Ramos (cell line): ENCODE measurements around the gene RIMKLB.
"Not testable (repeated sequence)": the region's sequence is repeated elsewhere in the genome, so short reads cannot be mapped to it uniquely, and the experiment has no call there.

Experiments used
- in situ Hi-C: fragments of 300-500 bp; cut with MboI; formaldehyde crosslinking; loops from one replicate; pipeline ENCODE4 v1.14.3; 2022; ENCODE audit warnings: low sequenced_read_pairs; ENCODE audit not compliant: unreplicated experiment

Gene RIMKLB

GRCh38 chr12:8762701-8763100 is 64.9 kb downstream of the RIMKLB start:
- in situ Hi-C loops = not testable (repeated sequence)

DNA sequence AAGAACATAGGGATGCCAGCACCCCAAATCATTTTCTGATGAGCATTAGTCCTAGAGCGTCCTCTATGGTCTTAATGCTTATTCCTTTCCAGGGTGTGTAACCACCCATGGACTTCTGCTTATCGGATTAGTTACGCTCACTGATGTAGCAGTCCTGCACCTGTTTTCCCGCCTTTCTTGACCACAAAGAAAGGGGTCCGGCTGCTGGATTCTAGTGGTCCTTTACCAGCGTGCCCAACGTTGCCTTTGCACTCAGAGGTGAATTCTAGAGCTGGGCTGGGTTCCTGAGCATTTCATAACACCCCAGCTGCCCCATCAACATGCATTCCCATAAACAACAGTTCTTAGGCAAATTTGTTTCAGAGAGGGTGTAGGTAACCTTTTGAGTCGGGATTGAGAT is 68.3 kb downstream of the RIMKLB start:
- in situ Hi-C loops = not testable (repeated sequence)

DNA sequence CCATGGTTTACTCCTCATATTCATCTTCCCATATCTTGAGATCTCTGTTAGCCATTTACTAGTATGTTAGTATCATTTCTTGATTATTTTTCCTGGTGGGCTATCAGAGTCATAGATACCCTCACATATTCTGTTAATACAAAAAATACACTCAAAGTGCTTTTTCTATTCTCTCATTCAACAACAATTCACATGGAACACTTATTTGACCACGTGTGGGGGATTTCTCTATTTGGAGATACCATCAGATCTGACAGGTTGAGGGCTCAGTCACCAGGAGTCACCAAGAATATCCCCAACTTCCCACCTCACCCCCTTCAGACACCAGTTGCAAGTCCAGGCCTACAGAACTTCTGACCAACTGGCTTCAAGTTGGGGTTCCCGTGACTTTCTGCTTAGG is 72.7 kb downstream of the RIMKLB start:
- in situ Hi-C loops = no loop called here

GRCh38 chr12:8771072-8771471 is 73.3 kb downstream of the RIMKLB start:
- in situ Hi-C loops = no loop called here

DNA sequence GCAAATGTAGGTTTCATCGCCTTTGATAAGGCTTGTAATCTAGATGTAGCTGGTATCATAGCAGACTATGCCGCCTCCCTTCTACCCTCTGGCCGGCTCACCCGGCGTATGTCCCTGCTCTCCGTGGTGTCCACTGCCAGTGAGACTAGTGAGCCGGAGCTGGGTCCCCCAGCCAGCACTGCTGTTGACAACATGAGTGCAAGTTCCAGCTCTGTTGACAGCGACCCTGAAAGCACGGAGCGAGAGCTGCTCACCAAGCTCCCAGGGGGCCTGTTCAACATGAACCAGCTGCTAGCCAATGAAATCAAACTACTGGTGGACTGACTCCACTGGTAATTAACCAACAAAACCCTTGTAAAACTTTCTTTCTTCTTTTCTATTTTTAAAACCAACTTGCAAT is 75.7 kb downstream of the RIMKLB start:
- in situ Hi-C loops = no loop called here

GRCh38 chr12:8779281-8779680 is 81.5 kb downstream of the RIMKLB start:
- in situ Hi-C loops = no loop called here

GRCh38 chr12:8779862-8780261 is 82.1 kb downstream of the RIMKLB start:
- in situ Hi-C loops = no loop called here

- in situ Hi-C loops = no loop called here
Measured at GRCh38 chr12:8780389-8780788, 82.6 kb downstream of the RIMKLB start.

DNA sequence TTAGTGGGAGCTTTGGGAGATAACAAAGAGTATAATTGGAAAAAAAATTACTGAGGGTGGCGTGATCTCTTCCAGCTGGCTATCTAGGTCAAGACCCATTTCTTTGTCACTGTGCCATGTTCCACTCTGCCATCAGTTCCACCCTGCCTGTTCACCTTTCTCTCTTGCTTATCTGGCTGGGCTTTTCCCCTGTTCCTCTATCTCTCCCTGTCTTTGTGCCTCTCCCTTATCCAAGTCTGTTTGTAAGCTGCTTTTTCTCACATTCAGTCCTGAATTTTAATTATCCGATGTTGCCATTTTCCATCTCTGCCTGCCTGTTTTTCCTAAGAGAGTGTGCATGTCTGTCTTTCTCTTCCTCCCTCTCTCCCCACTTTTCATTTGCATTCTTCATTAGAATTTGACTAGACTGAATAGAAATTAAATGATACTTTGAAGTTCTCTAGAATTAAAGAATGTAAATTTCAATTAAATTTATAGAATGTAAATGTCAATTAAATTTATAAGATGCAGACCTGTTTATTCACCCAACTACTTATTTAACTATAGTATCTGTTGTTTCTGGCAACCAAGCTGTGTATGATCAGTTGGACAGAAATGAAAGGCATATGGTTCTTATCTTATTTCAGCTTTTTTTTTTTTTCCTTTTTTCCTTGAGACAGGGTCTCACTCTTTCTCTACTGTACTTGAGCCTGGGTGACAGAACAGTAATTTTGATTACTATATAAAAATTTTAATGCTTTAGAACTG is 83.8 kb downstream of the RIMKLB start:
- in situ Hi-C loops = no loop called here

- in situ Hi-C loops = no loop called here
Measured at GRCh38 chr12:8784290-8784888, 86.6 kb downstream of the RIMKLB start.

GRCh38 chr12:8785499-8785898 is 87.7 kb downstream of the RIMKLB start:
- in situ Hi-C loops = no loop called here

DNA sequence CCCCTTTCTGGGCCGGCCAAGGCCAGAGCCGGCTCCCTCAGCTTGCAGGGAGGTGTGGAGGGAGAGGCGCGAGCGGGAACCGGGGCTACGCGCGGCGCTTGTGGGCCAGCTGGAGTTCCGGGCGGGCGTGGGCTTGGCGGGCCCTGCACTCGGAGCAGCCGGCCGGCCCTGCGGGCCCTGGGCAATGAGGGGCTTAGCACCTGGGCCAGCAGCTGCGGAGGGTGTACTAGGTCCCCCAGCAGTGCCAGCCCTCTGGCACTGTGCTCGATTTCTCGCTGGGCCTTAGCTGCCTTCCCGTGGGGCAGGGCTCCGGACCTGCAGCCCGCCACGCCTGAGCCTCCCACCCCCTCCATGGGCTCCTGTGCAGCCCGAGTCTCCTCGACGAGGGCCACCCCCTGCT is 89.4 kb downstream of the RIMKLB start:
- in situ Hi-C loops = not testable (repeated sequence)

- in situ Hi-C loops = not testable (repeated sequence)
Measured at GRCh38 chr12:8788706-8789105, 90.9 kb downstream of the RIMKLB start.

- in situ Hi-C loops = not testable (repeated sequence)
Measured at GRCh38 chr12:8789341-8790013, 91.7 kb downstream of the RIMKLB start.

GRCh38 chr12:8793226-8793625 is 95.4 kb downstream of the RIMKLB start:
- in situ Hi-C loops = not testable (repeated sequence)

DNA sequence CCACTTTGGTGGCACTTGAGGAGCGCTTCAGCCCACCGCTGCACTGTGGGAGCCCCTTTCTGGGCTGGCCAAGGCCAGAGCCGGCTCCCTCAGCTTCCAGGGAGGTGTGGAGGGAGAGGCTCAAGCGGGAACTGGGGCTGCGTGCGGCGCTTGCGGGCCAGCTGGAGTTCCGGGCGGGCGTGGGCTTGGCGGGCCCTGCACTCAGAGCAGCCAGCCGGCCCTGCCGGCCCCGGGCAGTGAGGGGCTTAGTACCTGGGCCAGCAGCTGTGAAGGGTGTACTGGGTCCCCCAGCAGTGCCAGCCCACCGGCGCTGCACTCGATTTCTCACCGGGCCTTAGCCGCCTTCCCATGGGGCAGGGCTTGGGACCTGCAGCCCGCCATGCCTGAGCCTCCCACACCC is 96.8 kb downstream of the RIMKLB start:
- in situ Hi-C loops = not testable (repeated sequence)

- in situ Hi-C loops = no loop called here
Measured at GRCh38 chr12:8796831-8797626, 99.2 kb downstream of the RIMKLB start.

DNA sequence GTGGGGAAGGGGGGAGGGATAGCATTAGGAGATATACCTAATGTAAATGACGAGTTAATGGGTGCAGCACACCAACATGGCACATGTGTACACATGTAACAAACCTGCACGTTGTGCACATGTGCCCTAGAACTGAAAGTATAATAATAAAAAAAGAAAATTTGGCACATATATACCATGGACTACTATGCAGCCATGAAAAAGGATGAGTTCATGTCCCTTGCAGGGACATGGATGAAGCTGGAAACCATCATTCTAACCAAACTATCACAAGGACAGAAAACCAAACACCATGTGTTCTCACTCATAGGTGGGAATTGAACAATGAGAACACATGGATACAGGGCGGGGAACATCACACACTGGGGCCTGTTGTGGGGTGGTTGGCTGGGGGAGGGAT is 103.4 kb downstream of the RIMKLB start:
- in situ Hi-C loops = not testable (repeated sequence)

DNA sequence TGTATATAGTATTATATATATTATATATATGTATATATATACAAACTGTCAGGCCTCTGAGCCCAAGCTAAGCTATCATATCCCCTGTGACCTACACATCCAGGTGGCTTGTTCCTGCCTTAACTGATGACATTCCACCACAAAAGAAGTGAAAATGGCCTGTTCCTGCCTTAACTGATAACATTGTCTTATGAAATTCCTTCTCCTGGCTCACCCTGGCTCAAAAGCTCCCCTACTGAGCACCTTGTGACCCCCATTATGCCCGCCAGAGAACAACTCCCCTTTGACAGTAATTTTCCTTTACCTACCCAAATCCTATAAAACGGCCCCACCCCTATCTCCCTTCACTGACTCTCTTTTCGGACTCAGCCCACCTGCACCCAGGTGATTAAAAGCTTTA is 107.0 kb downstream of the RIMKLB start:
- in situ Hi-C loops = not testable (repeated sequence)

GRCh38 chr12:8805487-8805886 is 107.7 kb downstream of the RIMKLB start:
- in situ Hi-C loops = not testable (repeated sequence)

DNA sequence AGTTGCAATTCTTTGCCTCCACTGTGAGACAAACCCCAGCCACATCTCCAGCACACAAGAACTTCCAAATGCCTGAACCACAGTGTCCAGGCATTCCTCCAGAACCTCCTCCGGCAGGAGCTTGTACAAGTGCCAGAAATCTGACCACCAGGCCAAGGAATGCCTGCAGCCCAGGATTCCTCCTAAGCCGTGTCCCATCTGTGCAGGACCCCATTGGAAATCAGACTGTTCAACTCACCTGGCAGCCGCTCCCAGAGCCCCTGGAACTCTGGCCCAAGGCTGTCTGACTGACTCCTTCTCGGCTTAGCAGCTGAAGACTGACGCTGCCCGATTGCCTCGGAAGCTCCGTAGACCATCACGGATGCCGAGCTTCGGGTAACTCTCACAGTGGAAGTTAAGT is 109.3 kb downstream of the RIMKLB start:
- in situ Hi-C loops = not testable (repeated sequence)
